AG04450 (cell line): ENCODE measurements around the gene DHRS9. TPM values are rescaled to one million over a fixed set of nuclear protein-coding genes. Genes with fewer than 3 reads are reported as not detected.
"Not testable (repeated sequence)": the region's sequence is repeated elsewhere in the genome, so short reads cannot be mapped to it uniquely, and the experiment has no call there.

Source experiments
- CTCF ChIA-PET: fragments of 300-600, 350-600 bp; formaldehyde crosslinking; extraction: SDS; loops from one replicate; lab custom pipeline; 2022; ENCODE audit warnings: antibody characterized with exemption, inconsistent platforms; lab: Charles Lee
- POLR2A ChIA-PET: fragments of 350-600 bp; formaldehyde crosslinking; extraction: SDS; loops from one replicate; lab custom pipeline; 2021; ENCODE audit warnings: antibody characterized with exemption, inconsistent platforms; lab: Yijun Ruan, JAX
- DNase-seq: peaks from one replicate; pipeline ENCODE4 v3.0.0-alpha.2; 2011; ENCODE audit warnings: low read depth, low spot score
- H3K27ac ChIP-seq: one replicate; pipeline ENCODE4 v1.5.1; 2012; ENCODE audit warnings: low read depth, low read length, control low read depth
- H3K27me3 ChIP-seq: one replicate; pipeline ENCODE4 v1.6.0; 2012; ENCODE audit warnings: low read length; ENCODE audit not compliant: control insufficient read depth, insufficient read depth
- H3K4me3 ChIP-seq: 2 replicates; pipeline ENCODE4 v1.5.1; 2011; ENCODE audit warnings: mild to moderate bottlenecking, low read depth, low read length, control low read depth
- H3K9me3 ChIP-seq: 2 replicates; pipeline ENCODE4 v1.5.1; 2012; ENCODE audit warnings: low read length; ENCODE audit not compliant: control insufficient read depth, insufficient read depth
- CTCF ChIP-seq: IDR thresholded peaks from 2 replicates; pipeline ENCODE4 v1.5.1; 2011; ENCODE audit warnings: low read depth, low read length, control low read depth, inconsistent platforms
- polyA plus RNA-seq: library from polyadenylated mRNA; depleted of rRNA; stranded (reverse); fragments of >200 nt; gene quantifications from 2 replicates; pipeline ENCODE4 v1.2.3, GENCODE V29; 2011

Gene DHRS9
- polyA plus RNA-seq, 1 experiment, result not detected

DNA sequence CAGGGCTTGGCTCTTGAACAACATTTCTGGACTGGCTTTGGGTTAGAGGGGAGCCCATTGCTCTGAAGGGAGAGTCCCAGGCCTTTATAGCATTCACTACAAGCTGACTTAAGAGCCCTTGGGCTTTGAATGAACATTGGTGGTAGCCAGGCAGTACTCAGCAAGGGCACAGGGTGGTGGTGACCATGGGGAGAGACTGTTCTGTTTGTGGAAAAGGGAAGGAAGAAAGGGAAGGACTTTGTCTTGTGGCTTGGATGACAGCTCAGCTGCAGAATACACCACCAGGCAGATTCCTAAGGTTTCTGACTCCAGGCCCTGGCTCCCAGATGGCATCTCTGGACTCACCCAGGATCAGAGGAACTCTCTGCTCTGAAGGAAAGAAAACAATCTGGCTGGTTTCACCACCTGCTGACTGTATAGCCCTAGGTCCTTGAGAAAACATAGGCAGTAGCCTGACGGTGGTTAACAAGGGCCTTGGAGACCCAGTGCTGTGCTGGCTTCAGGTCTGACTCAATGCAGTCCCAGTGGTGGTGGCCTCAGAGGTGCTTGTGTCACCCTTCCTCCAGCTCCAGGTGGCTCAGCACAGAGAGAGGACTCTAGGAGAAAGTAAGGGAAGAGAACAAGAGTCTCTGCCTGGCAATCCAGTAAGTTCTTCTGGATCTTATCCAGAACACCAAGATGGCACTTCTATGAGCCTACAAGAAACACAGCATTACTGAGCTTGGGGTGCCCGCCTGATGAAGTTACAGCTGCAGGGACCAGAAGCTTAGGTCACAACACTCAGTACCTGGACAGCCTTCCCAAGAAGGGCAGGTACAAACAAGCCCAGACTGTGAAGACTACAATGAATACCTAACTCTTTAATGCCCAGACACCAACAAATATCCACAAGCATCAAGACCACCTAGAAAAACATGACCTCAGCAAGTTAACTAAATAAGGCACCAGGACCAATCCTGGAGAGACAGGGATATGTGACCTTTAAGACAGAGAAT is 21.8 kb upstream of the DHRS9 start:
- ChIA-PET POLR2A (no interaction called here), CTCF (no interaction called here)
- no peak for TF ChIP-seq CTCF
- no peaks in the 10 kb centered on the region; the same call in 1 of the 2 replicates for H3K9me3 ChIP-seq
- H3K4me3 ChIP-seq, result no peak overlapping the region
- no peak overlapping the region for H3K27ac ChIP-seq
- no peak for DNase-seq
- H3K27me3 ChIP-seq, result no peaks in the 10 kb centered on the region

DNA sequence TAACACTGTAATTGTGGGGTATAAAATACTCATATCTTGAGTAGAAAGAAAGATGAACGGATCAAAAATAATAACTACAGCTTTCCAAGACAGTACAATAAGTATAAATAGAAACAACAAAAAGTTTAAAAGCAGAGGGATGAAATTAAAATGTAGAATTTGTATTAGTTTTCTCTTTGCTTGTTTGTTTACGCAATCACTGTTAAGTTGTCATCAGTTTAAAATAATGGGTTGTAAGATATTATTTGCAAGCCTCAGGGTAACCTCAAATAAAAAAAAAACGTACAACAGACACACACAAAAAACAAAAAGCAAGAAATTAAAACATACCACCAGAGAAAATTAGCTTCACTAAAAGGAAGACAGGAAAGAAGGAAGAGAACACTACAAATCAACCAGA is 20.2 kb upstream of the DHRS9 start:
- TF ChIP-seq CTCF, result no peak
- H3K27me3 ChIP-seq, result no peaks in the 10 kb centered on the region
- POLR2A ChIA-PET, result no interaction called here
- no peak for DNase-seq
- no peak overlapping the region for H3K4me3 ChIP-seq
- CTCF ChIA-PET, result no interaction called here
- H3K27ac ChIP-seq, result no peak overlapping the region
- no peaks in the 10 kb centered on the region for H3K9me3 ChIP-seq

GRCh38 chr2:169050476-169051240 is 18.7 kb upstream of the DHRS9 start:
- Histone ChIP-seq H3K27me3 (no peaks in the 10 kb centered on the region), H3K4me3 (no peak overlapping the region), H3K27ac (no peak overlapping the region), H3K9me3 (no peaks in the 10 kb centered on the region)
- DNase-seq, result no peak
- no peak for TF ChIP-seq CTCF
- ChIA-PET POLR2A (no interaction called here), CTCF (no interaction called here)

DNA sequence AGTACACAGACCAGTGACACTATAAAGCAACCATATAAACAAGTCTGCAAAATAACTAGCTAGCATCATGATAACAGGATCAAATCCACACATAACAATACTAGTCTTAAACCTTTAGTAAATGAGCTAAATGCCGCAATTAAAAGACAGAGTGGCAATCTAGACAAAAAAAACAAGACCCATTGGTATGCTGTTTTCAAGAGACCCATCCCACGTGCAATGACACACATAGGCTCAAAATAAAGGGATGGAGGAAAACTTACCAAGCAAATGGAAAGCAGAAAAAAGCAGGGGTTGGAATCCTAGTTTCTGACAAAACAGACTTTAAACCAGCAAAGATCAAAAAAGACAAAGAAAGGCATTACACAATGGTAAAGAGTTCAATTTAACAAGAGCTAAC is 14.8 kb upstream of the DHRS9 start:
- H3K27ac ChIP-seq, CTCF ChIA-PET, POLR2A ChIA-PET, H3K27me3 ChIP-seq, H3K4me3 ChIP-seq, DNase-seq, H3K9me3 ChIP-seq: not testable (repeated sequence)

DNA sequence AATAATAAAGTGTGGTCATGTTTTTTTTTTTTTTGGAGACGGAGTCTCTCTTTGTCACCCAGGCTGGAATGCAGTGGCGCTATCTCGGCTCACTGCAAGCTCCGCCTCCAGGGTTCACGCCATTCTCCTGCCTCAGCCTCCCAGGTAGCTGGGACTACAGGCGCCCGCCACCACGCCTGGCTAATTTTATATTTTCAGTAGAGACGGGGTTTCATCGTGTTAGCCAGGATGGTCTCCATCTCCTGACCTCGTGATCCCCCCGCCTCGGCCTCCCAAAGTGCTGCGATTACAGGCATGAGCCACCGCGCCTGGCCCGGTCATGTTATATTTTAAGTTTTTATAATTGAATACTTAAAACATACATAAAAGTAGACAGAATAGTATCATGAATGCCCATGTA is 5.2 kb upstream of the DHRS9 start:
- H3K27me3 ChIP-seq, H3K4me3 ChIP-seq, POLR2A ChIA-PET, H3K27ac ChIP-seq, CTCF ChIA-PET, DNase-seq, H3K9me3 ChIP-seq: not testable (repeated sequence)
